A673 (cell line): ENCODE results near the gene DYNLT2B.

Experiments used
- CTCF ChIP-seq: fragments of 300-800, 200-600 bp; sonication (generic); conservative IDR thresholded peaks from 2 replicates; pipeline ENCODE4 v1.5.1; 2017; ENCODE audit warnings: low read depth, mild to moderate bottlenecking, antibody characterized with exemption, low read length, moderate library complexity, mixed read lengths
- EZH2 ChIP-seq: fragments of 200-600 bp; sonication (generic); IDR thresholded peaks from 2 replicates; pipeline ENCODE4 v1.6.1; 2017; ENCODE audit warnings: borderline replicate concordance, low read depth, mild to moderate bottlenecking, mixed read lengths, antibody characterized with exemption, low read length; ENCODE audit not compliant: poor library complexity, severe bottlenecking

- TF ChIP-seq CTCF = no peak
- TF ChIP-seq EZH2 = no peak
These were observed 3.4 kb downstream of the DYNLT2B start for GRCh38 chr3:196314597-196314996.
